Left cardiac atrium (tissue), 4 donors: ENCODE measurements around the gene MSI2. TPM values are rescaled to one million over a fixed set of nuclear protein-coding genes. Genes with fewer than 3 reads are reported as not detected.

ENCODE experiments used
- ATAC-seq, 2 donors: fragments of 200-7000 bp; cut with Tn5 transposase; one replicate each; pipeline ENCODE4 v1.9.1; 2020; ENCODE audit warnings: mild to moderate bottlenecking in 2 of 2, moderate library complexity in 2 of 2
- DNase-seq: peaks from one replicate; pipeline ENCODE4 v3.0.0-alpha.2; 2020
- intact Hi-C, 2 donors: fragments of 100-400 bp; cut with DNase I; formaldehyde crosslinking; loops; one replicate each; pipeline versions ENCODE4 v1.14.1 to v1.15.1; 2022 to 2023
- total RNA-seq, 2 donors: library from RNA; stranded (reverse); fragmentation: NEBNext Ultra II Directional; extraction: Animal tissue kit (Norgen Biotek cat#: 25700); gene quantifications; one replicate each; pipeline ENCODE4 v1.2.1, GENCODE V29; 2021
- donor health status: DM: no; HTN: yes; CAD: no.
- donor health status: DM: no; HTN: yes; CAD: no; lungs with severe emphysema.
- donor health status: DM: yes; HTN: yes; CAD: no.
- donor health status: Dilated cardiomyopathy.

Gene MSI2
- total RNA-seq, 2 donors from 2014 or later = 84.1 to 95.5 TPM

- intact Hi-C loops = no loop called here
- ATAC-seq (peak in 1 of 2 donors; percentile 45), DNase-seq (no peak)
Observed at GRCh38 chr17:57557834-57558681, 301.7 kb downstream of the MSI2 start.

- ATAC-seq = no peak
- intact Hi-C loops = no loop called here
Observed at GRCh38 chr17:57559226-57559625, 302.9 kb downstream of the MSI2 start.

GRCh38 chr17:57559634-57560318 is 303.5 kb downstream of the MSI2 start:
- DNase-seq (no peak), ATAC-seq (no peak)
- intact Hi-C loops = no loop called here

More at GRCh38 chr17:57559226-57559625, 302.9 kb downstream of the MSI2 start:
- DNase-seq = no peak

GRCh38 chr17:57560319-57560705 is 304.0 kb downstream of the MSI2 start:
- ATAC-seq (no peak), DNase-seq (no peak)
- intact Hi-C loops = no loop called here

GRCh38 chr17:57561072-57561861 is 304.9 kb downstream of the MSI2 start:
- intact Hi-C loops = no loop called here
- ATAC-seq (no peak), DNase-seq (no peak)

- intact Hi-C loops = no loop called here
Observed at GRCh38 chr17:57562184-57562698, 305.9 kb downstream of the MSI2 start.

GRCh38 chr17:57563958-57564357 is 307.6 kb downstream of the MSI2 start:
- intact Hi-C loops = no loop called here
- ATAC-seq = no peak
- no peak for DNase-seq

More at GRCh38 chr17:57562184-57562698, 305.9 kb downstream of the MSI2 start:
- ATAC-seq = no peak
- DNase-seq = no peak

GRCh38 chr17:57565176-57565575 is 308.9 kb downstream of the MSI2 start:
- ATAC-seq (no peak), DNase-seq (no peak)
- intact Hi-C loops = no loop called here

GRCh38 chr17:57566721-57567120 is 310.4 kb downstream of the MSI2 start:
- no peak for ATAC-seq
- intact Hi-C loops = no loop called here
- no peak for DNase-seq

GRCh38 chr17:57567251-57567650 is 310.9 kb downstream of the MSI2 start:
- ATAC-seq (no peak), DNase-seq (no peak)

GRCh38 chr17:57568340-57568739 is 312.0 kb downstream of the MSI2 start:
- intact Hi-C loops = no loop called here
- DNase-seq (no peak), ATAC-seq (no peak)

More at GRCh38 chr17:57567251-57567650, 310.9 kb downstream of the MSI2 start:
- intact Hi-C loops = no loop called here

GRCh38 chr17:57569021-57569420 is 312.7 kb downstream of the MSI2 start:
- DNase-seq (no peak), ATAC-seq (no peak)
- intact Hi-C loops = no loop called here

GRCh38 chr17:57569853-57570252 is 313.5 kb downstream of the MSI2 start:
- ATAC-seq (no peak), DNase-seq (no peak)
- intact Hi-C loops = no loop called here

- DNase-seq (no peak), ATAC-seq (peak; percentile 13 to 31)
- intact Hi-C loops = no loop called here
Observed at GRCh38 chr17:57570724-57571344, 314.5 kb downstream of the MSI2 start.

- ATAC-seq (peak; percentile 30 to 47), DNase-seq (no peak)
- intact Hi-C loops = no loop called here
Observed at GRCh38 chr17:57572062-57572461, 315.7 kb downstream of the MSI2 start.

GRCh38 chr17:57572600-57572999 is 316.3 kb downstream of the MSI2 start:
- ATAC-seq (no peak), DNase-seq (no peak)
- intact Hi-C loops = no loop called here

- ATAC-seq = peak; percentile 60 to 65
- peak; percentile 64 for DNase-seq
- intact Hi-C loops = no loop called here
Observed at GRCh38 chr17:57574040-57574513, 317.8 kb downstream of the MSI2 start.

GRCh38 chr17:57576744-57577143 is 320.4 kb downstream of the MSI2 start:
- intact Hi-C loops = no loop called here
- ATAC-seq (no peak), DNase-seq (no peak)
